Activated CD4-positive, CD25-positive, alpha-beta regulatory T cell treated with anti-CD3 and anti-CD28 coated beads, Interleukin-2, amount 50 U/mL, for 72 hours (primary cell): ENCODE measurements around the gene HPCAL1.

Experiments
- DNase-seq: peaks from one replicate; pipeline ENCODE4 v3.0.0; 2021

The HPCAL1 gene

DNA sequence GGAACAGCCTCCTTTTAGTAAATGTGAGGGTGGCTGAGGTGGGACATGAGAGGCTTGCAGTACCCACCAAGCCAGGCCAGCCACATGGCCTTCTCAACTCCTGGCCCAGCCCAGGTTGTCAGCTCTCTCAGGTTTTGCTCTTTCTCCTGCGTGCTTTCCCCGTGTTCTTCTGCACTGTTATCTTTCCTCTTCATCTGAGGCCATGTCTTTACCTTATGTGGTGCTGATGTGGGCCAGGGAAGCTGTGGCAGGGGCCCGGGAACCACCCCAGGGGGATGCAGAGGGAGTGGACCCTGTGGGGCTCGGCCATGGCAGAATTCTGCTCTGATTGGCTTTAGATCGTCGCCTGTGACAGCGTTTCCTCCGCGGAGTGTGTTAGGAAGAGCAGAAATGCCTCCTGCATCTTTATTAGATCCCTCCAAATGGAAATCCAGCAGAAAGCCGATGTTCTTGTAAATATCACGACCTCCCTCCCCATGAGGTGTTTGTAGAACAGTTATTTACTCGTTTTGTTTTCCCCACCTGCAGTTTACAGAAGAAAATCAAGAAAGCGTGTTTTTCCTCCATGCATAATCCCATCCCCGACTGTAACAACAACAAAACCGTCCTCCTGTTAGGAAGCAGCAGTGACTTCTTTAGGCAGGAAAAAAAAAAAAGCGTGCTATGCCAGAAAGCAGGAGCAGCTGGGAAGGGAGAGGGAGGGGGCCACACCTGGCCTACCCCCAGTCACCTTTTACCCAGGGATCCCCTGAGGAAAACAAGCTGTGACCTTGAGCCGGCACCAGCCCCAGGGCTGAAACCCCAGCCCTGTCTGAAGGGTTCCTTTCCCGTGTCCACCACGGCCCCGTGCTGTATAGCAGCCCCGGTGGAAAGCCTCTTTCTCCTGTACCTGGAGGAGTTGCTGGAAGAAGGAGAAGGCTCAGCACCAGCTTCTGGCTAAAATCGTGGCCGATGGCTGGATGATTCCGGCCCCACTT, 54.8 kb downstream of the HPCAL1 start:
- DNase-seq: no peak

DNA sequence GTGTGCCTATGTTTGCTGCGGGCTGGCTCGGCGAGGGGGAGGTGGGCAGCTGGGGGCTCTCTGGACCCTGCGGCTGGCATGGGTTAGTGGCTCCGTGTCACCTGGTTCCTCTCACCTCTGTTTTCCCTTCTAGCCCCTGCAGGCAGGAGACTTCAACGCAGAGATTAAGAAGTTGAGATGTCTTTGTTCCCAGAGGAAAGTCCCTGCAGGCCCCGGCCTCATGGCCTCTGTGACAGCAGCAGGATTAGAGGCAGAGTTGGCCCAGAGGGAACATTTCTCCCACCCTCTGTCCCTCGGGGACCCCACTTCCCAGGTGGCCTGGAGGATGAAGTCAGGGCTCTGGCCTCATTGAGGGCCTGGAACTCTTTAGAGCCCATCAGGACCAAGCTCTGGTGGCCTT, 56.5 kb downstream of the HPCAL1 start:
- no peak for DNase-seq

DNA sequence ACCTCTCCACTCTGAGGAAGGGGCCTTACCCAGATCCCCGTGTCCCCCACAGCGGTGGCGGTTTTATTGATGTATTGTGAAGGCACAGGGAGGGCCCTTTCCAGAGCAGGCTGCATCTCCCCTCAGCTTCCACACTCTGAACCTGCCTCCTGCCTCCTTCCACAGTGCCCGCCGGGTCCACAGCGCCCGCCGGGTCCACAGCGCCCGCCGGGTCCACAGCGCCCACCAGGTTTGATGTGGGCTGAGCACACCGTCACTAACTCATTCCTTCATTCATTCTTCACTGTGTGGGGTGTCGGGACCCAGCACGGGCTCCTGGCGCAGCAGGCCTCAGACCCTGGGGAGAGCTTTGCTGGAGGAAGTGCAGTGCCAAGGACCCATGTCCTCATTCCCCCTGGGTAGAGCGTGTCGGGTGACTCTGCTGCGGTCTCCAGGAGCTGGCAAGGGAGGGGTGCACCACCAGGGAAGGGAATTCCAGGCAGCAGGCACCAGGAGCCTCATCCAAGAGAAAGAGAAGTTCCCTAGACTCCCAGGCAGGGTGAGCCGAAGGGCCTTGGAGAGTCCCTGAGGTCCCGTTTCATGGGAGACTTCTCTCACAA, 57.1 kb downstream of the HPCAL1 start:
- no peak for DNase-seq

DNA sequence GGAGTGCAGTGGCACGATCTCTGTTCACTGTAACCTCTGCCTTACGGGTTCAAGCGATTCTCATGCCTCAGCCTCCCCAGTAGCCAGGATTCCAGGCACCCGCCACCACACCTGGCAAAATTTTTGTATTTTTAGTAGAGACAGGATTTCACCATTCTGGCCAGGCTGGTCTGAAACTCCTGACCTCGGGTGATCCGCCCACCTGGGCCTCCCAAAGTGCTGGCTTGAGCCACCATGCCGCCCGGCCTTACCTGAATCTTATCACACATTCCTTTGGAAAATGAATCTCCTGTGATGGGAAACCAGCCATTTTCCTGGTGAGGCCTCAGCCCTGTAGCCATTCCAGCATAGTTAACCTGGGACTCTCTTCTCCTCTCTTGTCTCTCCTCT, 57.8 kb downstream of the HPCAL1 start:
- DNase-seq: no peak

DNA sequence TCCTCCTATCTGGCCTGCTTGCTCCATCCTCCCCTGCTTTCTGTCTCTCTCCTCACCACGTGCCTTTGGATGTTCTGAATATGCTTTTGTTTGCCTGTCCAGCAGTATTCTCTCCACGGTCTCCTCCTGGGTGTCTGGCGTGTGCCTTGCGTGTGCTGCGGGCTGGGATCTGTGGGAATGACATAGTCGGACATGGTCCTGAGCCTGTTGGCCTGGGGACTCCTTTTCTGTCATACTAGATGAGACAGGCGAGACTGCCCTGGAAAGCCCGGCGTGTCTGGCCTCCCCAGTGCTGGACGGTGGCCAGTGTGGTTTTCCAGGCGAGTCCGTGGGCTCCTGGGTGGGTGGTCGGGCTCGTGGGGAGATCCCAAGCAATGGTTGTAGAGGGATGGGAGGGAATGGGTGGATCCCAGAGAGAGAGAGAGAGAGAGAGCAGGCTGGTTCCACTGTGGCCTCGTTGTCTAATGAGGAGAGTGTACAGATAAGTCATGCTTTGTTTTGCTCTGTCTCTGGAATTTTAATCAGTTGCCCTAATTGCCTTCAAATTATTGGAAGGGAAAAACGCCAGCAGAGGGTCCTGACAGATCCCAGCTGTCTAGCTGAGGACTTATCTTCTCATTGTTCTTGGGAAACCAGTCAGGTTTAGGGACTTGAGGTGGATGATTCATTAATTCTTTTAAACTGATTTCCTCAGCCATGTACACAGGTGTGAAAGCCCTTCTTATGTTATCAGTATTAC, 58.3 kb downstream of the HPCAL1 start:
- DNase-seq: no peak

DNA sequence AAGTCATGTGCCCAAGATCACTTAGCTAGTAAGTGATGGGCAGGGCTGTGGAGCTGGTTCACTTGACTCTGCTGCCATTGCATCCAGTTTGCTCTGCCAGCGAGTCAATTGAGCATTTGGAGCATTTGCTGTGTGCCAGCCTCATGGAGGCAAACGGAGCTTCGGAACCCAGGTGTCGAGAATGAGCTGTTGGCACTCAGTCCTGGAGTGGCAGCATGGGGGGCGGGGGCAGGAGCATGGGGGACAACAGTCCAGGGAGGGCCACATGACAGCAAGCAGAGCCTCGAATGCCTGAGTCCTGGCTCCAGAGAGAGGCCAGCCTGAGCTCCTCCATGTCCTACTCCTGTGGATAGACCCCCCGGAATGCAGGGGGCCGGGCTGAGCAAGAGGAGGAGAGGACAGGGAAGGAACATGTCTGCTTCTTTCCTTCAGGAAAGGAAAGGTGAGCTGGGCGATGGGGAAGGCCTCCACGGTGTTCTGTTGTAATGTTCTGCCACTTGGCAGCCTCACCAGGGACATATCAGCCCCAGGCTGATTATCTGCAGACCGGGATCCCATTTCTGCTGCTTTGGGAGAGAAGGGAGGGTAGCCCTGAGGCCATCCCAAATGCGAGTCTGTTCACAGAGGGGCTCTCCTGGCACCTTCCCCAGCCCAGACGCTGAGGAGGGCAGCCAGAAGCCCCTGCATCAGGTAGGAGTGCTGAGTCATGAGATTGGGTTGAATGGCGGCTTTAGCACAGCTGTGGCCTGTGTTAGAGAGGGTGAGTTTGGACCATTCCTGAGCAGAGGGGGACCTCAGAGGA, 59.6 kb downstream of the HPCAL1 start:
- no peak for DNase-seq

DNA sequence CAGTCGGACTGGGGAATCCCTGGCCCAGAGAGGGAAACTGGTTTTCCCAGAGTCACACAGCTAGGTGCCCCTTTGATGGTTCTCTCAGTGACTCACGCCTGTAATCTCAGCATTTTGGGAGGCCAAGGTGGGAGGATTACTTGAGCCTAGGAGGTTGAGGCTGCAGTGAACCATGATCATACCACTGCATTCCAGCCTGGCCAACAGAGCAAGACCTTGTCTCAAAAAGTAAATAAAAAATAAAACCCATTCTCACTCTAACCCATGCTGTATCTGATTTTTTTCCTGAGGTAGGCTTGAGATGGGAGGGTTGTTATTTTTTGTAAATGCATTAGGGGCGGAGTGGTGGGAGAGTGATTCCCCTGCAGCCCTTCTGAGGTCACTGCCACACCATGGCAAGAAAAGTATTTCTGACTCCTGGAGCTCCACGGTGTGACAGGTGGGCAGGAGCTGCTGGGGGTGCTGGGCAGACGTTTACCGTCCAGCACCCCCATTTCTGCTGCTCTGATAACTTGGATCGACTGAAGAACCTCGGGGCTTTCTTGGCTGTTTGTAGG, 60.3 kb downstream of the HPCAL1 start:
- DNase-seq: no peak

DNA sequence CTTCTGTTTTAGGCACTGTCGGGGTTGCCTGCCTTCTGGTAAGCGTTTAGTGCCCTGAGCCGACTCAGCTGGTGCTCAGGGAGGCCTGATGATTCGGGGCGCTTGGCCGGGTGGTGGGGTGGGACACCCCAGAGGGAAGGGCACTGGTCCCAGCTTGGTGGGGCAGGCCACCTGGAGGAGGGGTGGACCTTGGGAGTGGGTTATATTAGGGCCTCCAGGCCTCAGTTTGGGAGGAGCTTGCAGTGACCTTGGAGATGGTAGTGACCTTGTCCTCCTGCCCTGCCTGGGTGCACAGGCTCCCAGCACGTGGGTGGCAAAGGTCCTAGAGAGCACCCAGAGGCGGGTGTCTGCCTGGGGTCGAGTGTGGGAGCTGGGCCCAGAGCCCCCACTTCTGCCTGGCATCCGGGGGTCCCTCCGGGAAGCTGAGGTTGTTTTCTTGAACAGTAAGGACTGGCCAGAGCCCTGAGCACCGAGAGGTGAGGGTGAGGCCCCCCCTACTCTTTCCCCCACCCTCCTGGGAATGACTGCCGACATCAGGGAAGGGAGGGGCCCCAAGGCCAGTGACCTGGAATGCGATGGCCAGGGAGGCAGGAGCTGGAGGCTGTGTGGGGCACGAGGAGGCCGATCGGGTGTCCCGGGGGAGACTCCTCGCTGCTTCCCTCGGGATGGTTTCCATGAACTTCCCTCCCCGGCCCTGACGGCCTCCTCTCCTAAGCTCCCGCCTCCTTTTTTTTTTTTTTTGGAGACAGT, 61.3 kb downstream of the HPCAL1 start:
- no peak for DNase-seq

DNA sequence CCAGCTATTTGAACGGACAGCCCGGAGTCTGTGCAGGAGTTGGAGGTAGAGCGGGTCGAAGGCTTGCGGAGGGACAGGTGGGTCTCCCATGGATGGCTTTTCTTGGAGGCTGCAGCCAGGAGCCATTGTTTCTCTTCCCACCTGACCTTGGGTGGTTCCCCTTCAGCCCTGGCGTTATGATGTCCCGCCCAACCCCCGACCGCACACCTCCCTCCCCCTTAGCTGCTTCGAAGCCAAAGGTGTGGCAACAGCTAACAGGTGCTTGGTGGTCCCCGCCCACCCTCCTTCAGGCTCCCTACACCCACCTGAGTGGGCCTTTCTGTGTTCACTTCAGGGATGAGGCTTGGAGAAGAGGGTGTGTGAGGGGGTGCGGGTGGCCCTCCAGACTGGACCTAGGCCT, 62.7 kb downstream of the HPCAL1 start:
- DNase-seq: no peak

DNA sequence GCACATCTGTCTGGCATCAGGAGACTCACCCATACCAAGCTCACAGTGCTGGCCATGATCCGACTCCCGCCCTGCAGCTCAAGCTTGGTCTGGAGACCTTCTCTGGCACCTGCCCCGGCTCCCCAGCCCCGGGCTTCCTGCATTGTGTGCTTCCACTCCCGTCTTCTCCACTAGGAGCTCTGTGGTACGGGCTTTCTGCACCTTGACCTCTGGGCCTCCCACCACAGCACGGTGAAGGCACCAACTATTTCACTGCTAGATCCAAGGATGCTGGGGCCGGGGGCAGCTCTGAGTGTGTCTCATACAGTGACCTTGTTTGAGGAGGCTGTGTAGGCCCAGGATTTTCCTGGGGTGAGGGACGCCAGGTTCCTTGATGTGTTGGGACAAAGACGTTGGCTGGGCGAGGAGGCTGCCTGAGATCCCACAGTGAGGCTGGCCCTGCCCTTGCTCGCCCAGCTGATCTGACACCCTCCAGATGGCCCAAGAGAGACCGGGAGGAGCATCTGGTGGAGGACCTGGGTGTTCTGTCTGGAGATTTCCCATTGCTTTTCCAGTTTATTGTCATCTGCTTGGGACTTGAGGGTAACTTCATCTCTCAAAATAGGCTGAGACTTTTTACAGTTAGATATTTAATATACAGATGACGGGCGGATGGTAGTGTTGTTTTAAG, 64.0 kb downstream of the HPCAL1 start:
- no peak for DNase-seq

DNA sequence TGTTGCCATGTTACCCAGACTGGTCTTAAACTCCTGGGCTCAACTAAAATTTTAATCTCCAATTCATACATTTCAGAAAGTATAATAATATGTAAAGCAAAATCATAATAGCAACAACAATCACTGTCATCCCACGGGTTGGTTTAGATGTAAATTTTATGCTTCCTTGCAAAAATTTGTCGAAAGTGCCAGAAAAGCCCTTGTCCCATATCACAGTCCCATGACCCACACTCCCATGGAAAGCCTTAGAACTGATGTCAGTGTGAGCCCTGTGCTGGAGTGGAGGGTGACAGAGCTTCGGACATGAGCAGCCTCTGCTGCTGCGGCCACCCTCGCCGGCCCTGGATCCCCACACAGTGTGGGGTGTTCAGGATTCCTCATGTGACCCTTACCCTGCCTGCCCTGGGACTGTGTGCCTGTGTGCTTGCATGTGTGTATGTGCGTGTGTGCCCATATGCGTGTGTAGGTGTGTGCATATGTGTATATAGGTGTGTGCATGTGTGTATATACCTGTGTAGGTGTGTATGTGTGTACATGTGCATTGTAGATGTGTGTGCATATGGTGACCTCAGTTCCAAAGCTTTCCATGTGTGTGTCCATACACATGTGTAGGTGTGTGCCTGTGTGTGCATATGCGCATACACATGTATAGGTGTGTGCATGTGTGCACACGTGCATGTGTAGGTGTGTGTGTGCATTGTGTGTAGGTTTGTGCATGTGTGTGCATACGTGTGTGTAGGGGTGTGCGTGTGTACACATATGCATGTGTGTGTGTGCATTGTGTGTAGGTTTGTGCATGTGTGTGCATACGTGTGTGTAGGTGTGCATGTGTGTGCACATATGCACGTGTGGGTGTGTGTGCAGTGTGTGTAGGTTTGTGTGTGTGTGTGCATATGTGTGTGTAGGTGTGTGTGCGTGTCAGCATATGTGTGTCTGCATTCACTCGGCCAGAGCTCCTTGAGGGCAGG, 65.1 kb downstream of the HPCAL1 start:
- DNase-seq: no peak

DNA sequence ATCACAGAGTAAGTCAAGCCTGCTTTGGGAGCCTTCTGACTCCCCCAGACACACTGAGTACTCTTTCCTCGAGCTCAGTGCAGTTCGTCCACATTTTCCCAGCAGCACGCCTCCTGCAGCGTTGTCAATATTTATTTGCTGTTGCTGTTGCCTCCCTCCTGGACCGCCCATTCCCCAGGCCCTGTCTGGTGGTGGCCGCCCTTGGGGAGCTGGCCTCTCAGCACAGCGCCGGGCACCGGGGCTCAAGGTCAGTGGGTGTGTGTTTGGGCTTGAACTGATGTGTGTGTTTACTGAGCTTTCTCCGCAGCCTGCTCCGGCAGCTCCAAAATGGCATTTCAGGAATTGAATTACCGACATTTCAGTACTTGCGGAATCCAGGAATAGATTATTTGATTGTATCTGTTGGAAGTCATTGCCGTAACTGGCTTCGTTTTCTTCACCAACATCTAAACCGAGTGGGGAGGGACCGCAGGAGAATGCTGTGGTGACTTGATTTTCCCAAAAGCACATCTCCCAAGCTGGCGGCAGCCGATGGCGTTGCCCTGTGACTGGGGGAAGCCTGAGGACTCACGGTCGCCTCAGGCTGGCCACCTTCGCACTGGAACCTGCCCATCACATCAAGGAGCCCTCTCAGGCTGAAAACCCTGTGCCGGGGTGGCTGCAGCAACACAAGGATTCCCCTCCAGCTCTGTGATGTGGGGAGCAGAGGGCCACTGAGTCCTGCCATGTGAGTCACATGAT, 66.0 kb downstream of the HPCAL1 start:
- no peak for DNase-seq

DNA sequence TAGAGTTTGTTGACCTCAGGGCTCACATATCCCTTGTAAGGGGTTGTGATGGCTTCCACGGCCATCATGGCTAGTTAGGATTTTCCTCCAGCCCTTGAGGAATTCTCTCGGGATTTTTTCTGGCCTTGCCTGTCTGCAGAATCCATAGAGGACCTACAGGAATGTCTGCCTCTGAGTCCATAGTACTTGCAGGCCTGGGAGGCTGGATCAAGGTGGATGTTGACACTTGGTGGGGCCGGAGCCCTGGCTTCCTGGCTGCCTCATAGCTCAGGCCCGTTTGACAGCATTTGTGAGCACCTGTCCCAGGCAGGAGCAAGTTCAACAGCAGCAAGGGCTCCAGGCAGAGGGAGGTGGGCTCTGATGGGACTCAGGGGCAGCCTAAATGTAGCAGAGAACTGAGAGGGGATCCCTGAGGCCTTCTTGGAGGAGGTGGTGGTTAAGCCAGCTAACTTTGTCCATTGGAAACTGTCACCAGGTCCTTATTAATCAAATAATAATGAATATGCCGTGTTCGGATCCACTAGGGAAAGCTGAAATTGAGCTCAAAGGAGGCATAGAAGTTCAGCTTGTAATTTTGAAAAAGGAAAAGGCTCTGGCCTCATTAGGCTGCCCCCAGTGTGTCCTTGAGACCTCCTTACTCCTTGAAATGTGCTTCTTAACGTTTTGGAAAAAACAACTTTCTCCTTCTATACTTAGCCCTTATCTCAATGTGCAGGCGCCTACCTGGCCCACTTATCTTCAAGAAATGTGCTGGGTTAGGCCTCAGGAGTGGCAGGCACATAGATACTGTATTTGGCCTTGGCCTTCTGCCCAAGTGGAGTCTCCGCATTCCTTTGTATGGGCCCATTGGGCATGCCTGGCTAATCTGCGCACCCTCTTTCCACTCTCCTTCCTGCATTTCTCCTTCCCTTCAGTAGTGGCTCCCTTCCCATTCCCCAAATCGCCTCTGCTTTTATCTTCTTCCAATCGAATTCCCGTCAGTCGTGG, 66.9 kb downstream of the HPCAL1 start:
- DNase-seq: no peak

DNA sequence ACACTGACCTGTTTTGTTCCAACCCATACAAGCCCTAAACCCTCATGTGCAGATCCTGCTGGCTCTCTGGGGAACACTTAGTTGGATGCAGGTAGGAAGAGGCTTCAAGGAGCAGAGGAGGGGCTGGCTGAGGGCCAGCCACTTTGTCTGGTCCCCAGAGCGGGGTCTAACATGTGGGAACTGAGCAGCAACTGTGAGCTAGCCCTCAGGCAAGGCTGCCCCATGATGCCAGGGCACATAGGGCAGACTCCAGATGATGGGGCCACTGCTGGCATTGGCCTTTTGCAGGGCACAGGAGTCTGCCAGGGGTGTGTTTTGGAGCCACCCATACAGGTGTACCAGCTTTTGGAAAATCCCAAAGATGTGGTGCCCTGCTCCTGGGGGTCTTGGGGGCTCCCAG, 67.7 kb downstream of the HPCAL1 start:
- no peak for DNase-seq

DNA sequence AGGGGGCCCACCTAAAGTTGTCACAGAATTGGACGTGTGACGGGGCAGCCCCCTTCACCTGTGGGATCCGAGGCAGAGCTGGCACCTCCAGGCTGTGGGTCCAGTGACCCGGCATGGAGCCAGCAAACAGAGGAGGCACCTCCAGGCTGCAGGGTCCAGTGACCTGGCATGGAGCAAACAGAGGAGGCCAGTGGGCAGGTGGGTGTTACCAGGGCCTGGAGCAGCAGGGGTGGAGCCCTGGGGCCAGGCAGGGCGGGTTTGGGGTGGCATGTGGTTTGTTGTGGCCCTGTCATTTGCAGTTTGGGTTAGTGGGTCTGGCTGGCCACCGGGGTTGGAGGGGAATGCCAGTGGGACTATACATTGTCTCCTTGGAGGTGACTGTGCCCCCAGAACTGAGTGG, 68.2 kb downstream of the HPCAL1 start:
- no peak for DNase-seq

DNA sequence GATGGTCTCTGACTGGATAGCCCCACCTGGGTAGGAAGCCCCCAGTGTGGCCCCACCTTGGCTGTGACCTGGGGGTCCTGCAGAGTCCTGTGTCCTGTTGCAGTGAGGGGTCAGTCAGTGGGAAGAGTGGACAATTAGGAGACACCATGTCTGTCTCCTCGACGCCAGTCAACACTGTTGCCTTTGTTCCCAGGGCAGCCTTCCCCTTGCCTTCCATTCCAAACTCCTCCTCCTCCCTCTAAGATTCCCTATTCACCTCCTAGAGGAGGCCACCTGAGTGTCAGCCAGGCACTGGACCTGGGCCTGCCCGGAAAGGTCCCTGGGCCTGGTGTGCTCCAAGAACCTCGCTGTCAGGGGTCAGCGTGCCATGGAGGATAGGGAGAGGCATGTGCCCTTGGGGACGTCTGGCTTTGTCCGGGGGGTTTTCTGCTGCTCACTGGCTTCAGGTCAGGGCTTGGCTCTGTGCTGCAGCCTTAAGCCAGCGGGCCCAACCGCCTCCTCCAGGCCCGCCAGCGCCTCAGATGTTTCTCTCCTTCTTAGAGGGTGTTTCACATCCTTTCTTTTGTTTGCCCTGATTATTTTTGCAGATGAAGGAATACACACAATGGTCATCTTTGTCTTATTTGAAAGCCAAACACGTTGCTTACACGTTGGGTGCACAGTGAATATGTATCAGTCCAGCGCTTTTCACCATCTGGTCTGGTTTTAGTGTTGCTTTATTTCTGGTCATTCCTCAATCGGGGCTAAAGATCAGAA, 68.9 kb downstream of the HPCAL1 start:
- no peak for DNase-seq

DNA sequence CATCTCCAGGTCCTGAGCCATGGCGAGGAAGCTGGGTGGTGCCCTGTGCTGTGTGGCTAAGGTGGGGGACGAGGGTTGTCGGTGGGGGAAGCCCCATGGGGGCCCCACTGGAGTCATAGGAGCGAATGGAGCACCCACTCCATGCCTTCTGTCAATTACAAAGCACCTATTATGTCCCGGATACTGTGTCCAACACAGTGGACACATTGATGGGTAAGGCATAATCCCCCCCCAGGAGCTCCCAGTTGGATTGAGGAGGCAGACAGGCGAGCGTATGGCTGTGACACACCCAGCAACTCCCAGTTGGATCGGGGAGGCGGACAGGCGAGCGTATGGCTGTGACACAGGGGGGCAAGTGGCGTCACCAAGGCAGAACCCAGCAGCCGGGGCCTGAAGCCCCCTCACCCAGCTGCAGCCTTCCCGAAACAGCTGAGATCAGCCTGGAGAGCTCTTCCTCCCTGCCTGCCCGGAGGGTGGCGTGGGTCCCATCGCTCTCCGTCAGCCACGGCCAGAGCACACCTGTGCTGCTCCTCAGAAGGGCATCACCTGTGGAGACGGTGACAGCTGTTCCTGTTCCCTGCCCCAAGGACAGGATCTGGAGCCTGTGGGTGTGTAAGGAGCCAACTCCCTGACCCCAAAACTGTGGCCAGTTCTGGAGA, 69.6 kb downstream of the HPCAL1 start:
- DNase-seq: no peak
